ENCODE results near the gene ELF2.
A peak's percentile ranks its signal among the peaks of the same experiment; 100 is the strongest.
"Not testable (repeated sequence)": the region's sequence is repeated elsewhere in the genome, so short reads cannot be mapped to it uniquely, and the experiment has no call there.

ELF2 gene

GRCh38 chr4:139142980-139143379, 34.0 kb downstream of the ELF2 start:
- no peak for DNase-seq

GRCh38 chr4:139142087-139142486, 34.9 kb downstream of the ELF2 start:
- peak in 1 of 4 experiments; percentile 9 for DNase-seq

- DNase-seq, result peak; percentile 10 to 69 (median 38)
These were observed 39.3 kb downstream of the ELF2 start for GRCh38 chr4:139137763-139138162.

- DNase-seq, result no peak
These were observed 42.6 kb downstream of the ELF2 start for GRCh38 chr4:139134403-139134802.

- no peak for DNase-seq
These were observed 45.7 kb downstream of the ELF2 start for GRCh38 chr4:139131209-139131870.

- no peak for DNase-seq
These were observed 47.8 kb downstream of the ELF2 start for GRCh38 chr4:139129206-139129605.

- no peak for DNase-seq
These were observed 50.1 kb downstream of the ELF2 start for GRCh38 chr4:139126898-139127297.

- DNase-seq, result no peak
These were observed 53.1 kb downstream of the ELF2 start for GRCh38 chr4:139123910-139124309.

- no peak for DNase-seq
These were observed 58.7 kb downstream of the ELF2 start for GRCh38 chr4:139118365-139118764.

GRCh38 chr4:139115226-139115625, 61.8 kb downstream of the ELF2 start:
- DNase-seq, result no peak

GRCh38 chr4:139114795-139115194, 62.2 kb downstream of the ELF2 start:
- DNase-seq, result not testable (repeated sequence)

GRCh38 chr4:139112650-139113049, 64.4 kb downstream of the ELF2 start:
- DNase-seq, result no peak

GRCh38 chr4:139108567-139109128, 68.4 kb downstream of the ELF2 start:
- DNase-seq, result no peak

GRCh38 chr4:139099366-139099982, 77.5 kb downstream of the ELF2 start:
- DNase-seq, result peak; percentile 81 to 91 (median 83)

GRCh38 chr4:139092271-139092670, 84.7 kb downstream of the ELF2 start:
- DNase-seq, result no peak

- DNase-seq, result peak in 3 of 4 experiments; percentile 3 to 37 (median 28)
These were observed 91.9 kb downstream of the ELF2 start for GRCh38 chr4:139085141-139085540.

GRCh38 chr4:139084804-139085093, 92.3 kb downstream of the ELF2 start:
- no peak for DNase-seq

- DNase-seq, result peak; percentile 87 to 95 (median 91)
These were observed 92.8 kb downstream of the ELF2 start for GRCh38 chr4:139083956-139084803.

GRCh38 chr4:139083607-139083955, 93.4 kb downstream of the ELF2 start:
- DNase-seq, result peak; percentile 75 to 89 (median 86)

- DNase-seq, result peak; percentile 96 to 99 (median 97)
These were observed 94.0 kb downstream of the ELF2 start for GRCh38 chr4:139082750-139083606.

- no peak for DNase-seq
These were observed 98.1 kb downstream of the ELF2 start for GRCh38 chr4:139078926-139079325.

- no peak for DNase-seq
These were observed 99.3 kb downstream of the ELF2 start for GRCh38 chr4:139077567-139078355.

Measured in suppressor macrophage (primary cell).